WTC11 (cell line): ENCODE results near the gene CCDC24. TPM values are rescaled to one million over a fixed set of nuclear protein-coding genes. Genes with fewer than 3 reads are reported as not detected.

Source experiments
- ATAC-seq: fragments of 200-7000 bp; cut with Tn5 transposase; 2 replicates; pipeline ENCODE4 v1.10.0; 2021; ENCODE audit warnings: mild to moderate bottlenecking, moderate library complexity
- CTCF ChIA-PET: fragments of 300-600 bp; sonication (Branson Sonifier 250); formaldehyde crosslinking; loops from one replicate; lab custom pipeline; 2021; ENCODE audit warnings: antibody characterized with exemption; lab: Charles Lee
- POLR2A ChIA-PET: fragments of 350-600 bp; sonication (Branson Sonifier 250); formaldehyde crosslinking; loops from one replicate; lab custom pipeline; 2021; ENCODE audit warnings: antibody characterized with exemption; lab: Charles Lee
- DNase-seq: peaks from one replicate; pipeline ENCODE4 v3.0.0; 2021; ENCODE audit warnings: low spot score
- H3K27ac Mint-ChIP-seq: 2 replicates; pipeline ENCODE4 v1.8.0; 2021; ENCODE audit warnings: mixed read lengths
- H3K27me3 Mint-ChIP-seq: 2 replicates; pipeline ENCODE4 v1.8.0; 2021; ENCODE audit warnings: low read depth, mild to moderate bottlenecking, moderate library complexity, mixed read lengths
- H3K36me3 Mint-ChIP-seq: 2 replicates; pipeline ENCODE4 v1.8.0; 2021; ENCODE audit warnings: mixed read lengths
- H3K4me1 Mint-ChIP-seq: 2 replicates; pipeline ENCODE4 v1.8.0; 2022; ENCODE audit warnings: mixed read lengths
- H3K4me3 Mint-ChIP-seq: 2 replicates; pipeline ENCODE4 v1.8.0; 2021; ENCODE audit warnings: mild to moderate bottlenecking, moderate library complexity, mixed read lengths
- H3K9me3 Mint-ChIP-seq: 2 replicates; pipeline ENCODE4 v1.8.0; 2021; ENCODE audit warnings: mixed read lengths
- ATF1 ChIP-seq: sonication (generic); formaldehyde crosslinking; IDR thresholded peaks from 2 replicates; pipeline ENCODE4 v1.8.1; 2023; ENCODE audit warnings: mild to moderate bottlenecking, moderate library complexity, missing genetic modification reagents
- CBFB ChIP-seq: sonication (generic); formaldehyde crosslinking; IDR thresholded peaks from 2 replicates; pipeline ENCODE4 v1.8.1; 2022; ENCODE audit warnings: mild to moderate bottlenecking, low read depth, missing genetic modification reagents
- HMGA2 ChIP-seq: fragments of 250-450 bp; sonication (Bioruptor Pico); IDR thresholded peaks from 2 replicates; pipeline ENCODE4 v1.4.0; 2021; ENCODE audit warnings: mild to moderate bottlenecking, moderate library complexity
- NR3C1 ChIP-seq: sonication (generic); formaldehyde crosslinking; conservative IDR thresholded peaks from 2 replicates; pipeline ENCODE4 v1.8.1; 2023; ENCODE audit warnings: low read depth, mild to moderate bottlenecking, missing genetic modification reagents
- RORB ChIP-seq: fragments of 250-450 bp; sonication (Bioruptor Pico); IDR thresholded peaks from 2 replicates; pipeline ENCODE4 v1.9.0; 2021; ENCODE audit warnings: mild to moderate bottlenecking
- SMAD3 ChIP-seq: sonication (generic); formaldehyde crosslinking; IDR thresholded peaks from 2 replicates; pipeline ENCODE4 v1.8.0; 2022; ENCODE audit warnings: missing genetic modification reagents, mild to moderate bottlenecking, borderline replicate concordance
- ZNF121 ChIP-seq: sonication (generic); formaldehyde crosslinking; IDR thresholded peaks from 2 replicates; pipeline ENCODE4 v1.8.0; 2023; ENCODE audit warnings: missing genetic modification reagents
- ZNF138 ChIP-seq: sonication (generic); formaldehyde crosslinking; conservative IDR thresholded peaks from 2 replicates; pipeline ENCODE4 v1.8.1; 2022; ENCODE audit warnings: mild to moderate bottlenecking, moderate library complexity, missing genetic modification reagents
- ZNF396 ChIP-seq: fragments of 250-450 bp; sonication (Bioruptor Pico); IDR thresholded peaks from 2 replicates; pipeline ENCODE4 v1.8.0; 2021; ENCODE audit warnings: mild to moderate bottlenecking, moderate library complexity, borderline replicate concordance
- total RNA-seq: library from RNA; stranded (reverse); gene quantifications from 3 replicates; pipeline ENCODE4 v1.2.3, GENCODE V29; 2021
- TF ChIP-seq, protein P1 (sequence below): sonication (generic); formaldehyde crosslinking; IDR thresholded peaks from 2 replicates; pipeline ENCODE4 v1.8.0; 2023; ENCODE audit warnings: missing genetic modification reagents
- TF ChIP-seq, protein P2 (sequence below): fragments of 250-450 bp; sonication (Bioruptor Pico); IDR thresholded peaks from 2 replicates; pipeline ENCODE4 v1.9.0; 2021; ENCODE audit warnings: mild to moderate bottlenecking
- TF ChIP-seq, protein P3 (sequence below): sonication (generic); formaldehyde crosslinking; IDR thresholded peaks from 2 replicates; pipeline ENCODE4 v1.8.0; 2022; ENCODE audit warnings: mild to moderate bottlenecking, missing genetic modification reagents
- TF ChIP-seq, protein P4 (sequence below): sonication (generic); formaldehyde crosslinking; IDR thresholded peaks from 2 replicates; pipeline ENCODE4 v1.8.1; 2023; ENCODE audit warnings: mild to moderate bottlenecking, missing genetic modification reagents, moderate library complexity
- TF ChIP-seq, protein P5 (sequence below): fragments of 250-450 bp; sonication (Bioruptor Pico); IDR thresholded peaks from 2 replicates; pipeline ENCODE4 v2.1.2; 2022; ENCODE audit warnings: mild to moderate bottlenecking, moderate library complexity
- TF ChIP-seq, protein P6 (sequence below): sonication (generic); formaldehyde crosslinking; IDR thresholded peaks from 2 replicates; pipeline ENCODE4 v1.8.1; 2022; ENCODE audit warnings: low read depth, mild to moderate bottlenecking, moderate library complexity, missing genetic modification reagents, borderline replicate concordance
- TF ChIP-seq, protein P7 (sequence below): sonication (generic); formaldehyde crosslinking; IDR thresholded peaks from 2 replicates; pipeline ENCODE4 v1.8.0; 2023; ENCODE audit warnings: missing genetic modification reagents, mild to moderate bottlenecking, borderline replicate concordance
- TF ChIP-seq, protein P8 (sequence below): fragments of 250-450 bp; sonication (Bioruptor Pico); IDR thresholded peaks from 2 replicates; pipeline ENCODE4 v1.9.0; 2021; ENCODE audit warnings: mild to moderate bottlenecking

The CCDC24 gene
- total RNA-seq, 1 experiment from 2014 or later = 12.1 TPM

DNA sequence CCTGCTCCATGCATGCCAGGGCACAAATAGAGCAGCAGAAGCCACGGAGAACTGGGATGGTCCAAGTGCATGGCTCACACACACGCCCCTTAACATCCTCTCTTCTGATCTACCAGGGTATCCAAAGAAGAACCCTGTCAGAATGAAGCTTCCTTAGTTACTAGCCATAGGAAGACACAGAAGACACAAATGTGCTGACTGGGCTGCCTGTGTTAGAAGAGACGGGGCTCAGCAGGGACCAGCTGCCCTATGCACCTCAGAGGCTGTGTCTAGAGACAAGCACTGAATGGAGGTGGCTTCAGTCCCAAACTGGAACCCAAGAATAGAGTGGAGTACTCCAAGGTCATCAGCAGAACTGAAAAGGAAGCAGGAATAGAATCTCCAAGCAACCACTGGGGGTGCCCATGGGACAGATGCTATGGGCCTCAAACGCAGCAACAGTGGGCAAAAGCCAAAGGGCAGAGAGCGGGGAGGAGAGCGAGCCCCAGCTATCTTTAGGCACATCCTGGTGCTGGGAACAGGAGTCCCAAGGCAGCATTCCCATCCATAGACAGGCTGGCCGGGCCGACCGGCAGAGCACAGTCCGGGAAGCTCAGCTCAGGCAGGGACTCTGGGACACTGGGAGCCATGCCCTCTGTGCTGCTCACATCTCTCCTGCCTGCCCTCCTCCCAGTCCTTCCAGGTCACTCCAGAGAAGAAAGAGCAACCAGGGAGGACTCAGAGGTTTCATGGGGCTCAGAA is 30.4 kb downstream of the CCDC24 start:
- ChIA-PET POLR2A (no interaction called here), CTCF (interaction anchor here (0.6 to 2.5 kb wide), 7 partner anchors 11 to 87 kb away, joined by 3 to 12 read pairs (median 5); no protein-coding TSS in a partner anchor)
- Mint-ChIP-seq H3K36me3 (0 out of 2 replicates have a peak, but pooled peaks cover 4% of the 10 kb centered on the region), H3K27me3 (no peaks in the 10 kb centered on the region), H3K4me1 (peaks cover 10% of the 10 kb centered on the region), H3K27ac (no peak overlapping the region), H3K9me3 (no peaks in the 10 kb centered on the region)
- DNase-seq = no peak
- no peak; the same call in 1 of the 2 replicates for ATAC-seq
- TF ChIP-seq, protein P1, sequence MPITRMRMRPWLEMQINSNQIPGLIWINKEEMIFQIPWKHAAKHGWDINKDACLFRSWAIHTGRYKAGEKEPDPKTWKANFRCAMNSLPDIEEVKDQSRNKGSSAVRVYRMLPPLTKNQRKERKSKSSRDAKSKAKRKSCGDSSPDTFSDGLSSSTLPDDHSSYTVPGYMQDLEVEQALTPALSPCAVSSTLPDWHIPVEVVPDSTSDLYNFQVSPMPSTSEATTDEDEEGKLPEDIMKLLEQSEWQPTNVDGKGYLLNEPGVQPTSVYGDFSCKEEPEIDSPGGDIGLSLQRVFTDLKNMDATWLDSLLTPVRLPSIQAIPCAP (CRISPR knock-in tag) = no peak
- TF ChIP-seq ZNF121 (no peak), CBFB (CRISPR knock-in tag) (no peak), ZNF138 (CRISPR knock-in tag) (no peak)
- TF ChIP-seq, protein P2, sequence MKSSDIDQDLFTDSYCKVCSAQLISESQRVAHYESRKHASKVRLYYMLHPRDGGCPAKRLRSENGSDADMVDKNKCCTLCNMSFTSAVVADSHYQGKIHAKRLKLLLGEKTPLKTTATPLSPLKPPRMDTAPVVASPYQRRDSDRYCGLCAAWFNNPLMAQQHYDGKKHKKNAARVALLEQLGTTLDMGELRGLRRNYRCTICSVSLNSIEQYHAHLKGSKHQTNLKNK (CRISPR knock-in tag) = no peak
- TF ChIP-seq, all 79 proteins: peak for 0
- H3K4me3 Mint-ChIP-seq = no peak overlapping the region

DNA sequence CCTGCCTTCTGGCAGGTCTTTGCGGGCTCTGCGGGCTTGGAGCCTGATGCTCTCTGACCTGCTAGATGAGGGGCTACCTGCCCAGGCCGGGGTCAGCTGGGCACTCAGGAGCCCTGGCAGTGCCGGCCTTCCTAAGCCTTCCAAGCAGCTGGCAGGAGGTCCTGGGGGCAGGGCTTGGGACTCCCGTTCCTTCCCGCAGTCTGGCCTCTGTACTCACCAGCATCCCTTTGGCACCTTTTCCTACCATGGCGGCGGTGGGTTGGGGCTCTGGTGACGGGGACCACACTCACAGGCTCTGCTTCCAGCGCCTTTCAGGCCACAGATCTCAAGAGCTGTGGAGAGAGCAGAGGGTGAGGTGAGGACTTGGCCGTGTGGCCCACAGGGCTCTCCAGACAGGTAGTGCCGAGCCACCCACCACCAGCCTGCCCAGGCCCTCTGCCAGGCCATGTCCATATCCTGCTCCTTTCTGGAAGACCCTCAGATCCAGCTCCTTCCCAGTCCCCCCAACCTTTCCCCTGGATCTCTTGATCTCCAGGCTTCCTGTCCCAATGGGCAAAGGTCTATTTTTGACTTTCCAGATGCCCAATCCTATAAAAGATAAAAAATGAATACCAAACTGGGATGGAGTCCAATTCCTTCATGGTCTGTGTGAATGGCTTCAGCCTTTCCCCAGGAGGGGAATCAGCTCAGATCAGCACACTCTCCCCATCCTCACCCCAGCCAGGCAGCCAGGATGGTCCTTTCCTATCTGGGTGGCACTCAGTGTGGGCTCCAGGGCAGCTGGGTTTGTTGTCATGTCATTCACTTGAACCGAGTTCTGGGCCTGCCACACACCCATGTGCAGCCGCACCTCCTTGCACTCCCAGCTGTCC is 32.9 kb downstream of the CCDC24 start:
- H3K27me3 Mint-ChIP-seq = no peaks in the 10 kb centered on the region
- no peak overlapping the region for H3K27ac Mint-ChIP-seq
- ChIA-PET CTCF (interaction anchor here (1.2 kb wide), 2 partner anchors 12 to 19 kb away, joined by 4 to 5 read pairs; no protein-coding TSS in a partner anchor), POLR2A (no interaction called here)
- no peak overlapping the region for H3K4me3 Mint-ChIP-seq
- no peak for ATAC-seq
- H3K4me1 Mint-ChIP-seq = peaks cover 22% of the 10 kb centered on the region
- H3K9me3 Mint-ChIP-seq = no peaks in the 10 kb centered on the region
- no peak for DNase-seq
- H3K36me3 Mint-ChIP-seq = 0 out of 2 replicates have a peak, but pooled peaks cover 4% of the 10 kb centered on the region
- TF ChIP-seq, protein P3, sequence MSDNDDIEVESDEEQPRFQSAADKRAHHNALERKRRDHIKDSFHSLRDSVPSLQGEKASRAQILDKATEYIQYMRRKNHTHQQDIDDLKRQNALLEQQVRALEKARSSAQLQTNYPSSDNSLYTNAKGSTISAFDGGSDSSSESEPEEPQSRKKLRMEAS (CRISPR knock-in tag) = no peak
- TF ChIP-seq RORB = no peak
- TF ChIP-seq, protein P4, sequence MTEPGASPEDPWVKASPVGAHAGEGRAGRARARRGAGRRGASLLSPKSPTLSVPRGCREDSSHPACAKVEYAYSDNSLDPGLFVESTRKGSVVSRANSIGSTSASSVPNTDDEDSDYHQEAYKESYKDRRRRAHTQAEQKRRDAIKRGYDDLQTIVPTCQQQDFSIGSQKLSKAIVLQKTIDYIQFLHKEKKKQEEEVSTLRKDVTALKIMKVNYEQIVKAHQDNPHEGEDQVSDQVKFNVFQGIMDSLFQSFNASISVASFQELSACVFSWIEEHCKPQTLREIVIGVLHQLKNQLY (CRISPR knock-in tag) = no peak
- TF ChIP-seq, protein P1 (CRISPR knock-in tag) = no peak
- no peak for TF ChIP-seq HMGA2 (CRISPR knock-in tag)
- TF ChIP-seq, protein P5, sequence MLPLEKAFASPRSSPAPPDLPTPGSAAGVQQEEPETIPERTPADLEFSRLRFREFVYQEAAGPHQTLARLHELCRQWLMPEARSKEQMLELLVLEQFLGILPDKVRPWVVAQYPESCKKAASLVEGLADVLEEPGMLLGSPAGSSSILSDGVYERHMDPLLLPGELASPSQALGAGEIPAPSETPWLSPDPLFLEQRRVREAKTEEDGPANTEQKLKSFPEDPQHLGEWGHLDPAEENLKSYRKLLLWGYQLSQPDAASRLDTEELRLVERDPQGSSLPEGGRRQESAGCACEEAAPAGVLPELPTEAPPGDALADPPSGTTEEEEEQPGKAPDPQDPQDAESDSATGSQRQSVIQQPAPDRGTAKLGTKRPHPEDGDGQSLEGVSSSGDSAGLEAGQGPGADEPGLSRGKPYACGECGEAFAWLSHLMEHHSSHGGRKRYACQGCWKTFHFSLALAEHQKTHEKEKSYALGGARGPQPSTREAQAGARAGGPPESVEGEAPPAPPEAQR (CRISPR knock-in tag) = no peak
- no peak for TF ChIP-seq CBFB (CRISPR knock-in tag)
- TF ChIP-seq, protein P6, sequence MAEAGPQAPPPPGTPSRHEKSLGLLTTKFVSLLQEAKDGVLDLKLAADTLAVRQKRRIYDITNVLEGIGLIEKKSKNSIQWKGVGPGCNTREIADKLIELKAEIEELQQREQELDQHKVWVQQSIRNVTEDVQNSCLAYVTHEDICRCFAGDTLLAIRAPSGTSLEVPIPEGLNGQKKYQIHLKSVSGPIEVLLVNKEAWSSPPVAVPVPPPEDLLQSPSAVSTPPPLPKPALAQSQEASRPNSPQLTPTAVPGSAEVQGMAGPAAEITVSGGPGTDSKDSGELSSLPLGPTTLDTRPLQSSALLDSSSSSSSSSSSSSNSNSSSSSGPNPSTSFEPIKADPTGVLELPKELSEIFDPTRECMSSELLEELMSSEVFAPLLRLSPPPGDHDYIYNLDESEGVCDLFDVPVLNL (CRISPR knock-in tag) = no peak
- TF ChIP-seq ATF1 (CRISPR knock-in tag) = no peak
- TF ChIP-seq, protein P7, sequence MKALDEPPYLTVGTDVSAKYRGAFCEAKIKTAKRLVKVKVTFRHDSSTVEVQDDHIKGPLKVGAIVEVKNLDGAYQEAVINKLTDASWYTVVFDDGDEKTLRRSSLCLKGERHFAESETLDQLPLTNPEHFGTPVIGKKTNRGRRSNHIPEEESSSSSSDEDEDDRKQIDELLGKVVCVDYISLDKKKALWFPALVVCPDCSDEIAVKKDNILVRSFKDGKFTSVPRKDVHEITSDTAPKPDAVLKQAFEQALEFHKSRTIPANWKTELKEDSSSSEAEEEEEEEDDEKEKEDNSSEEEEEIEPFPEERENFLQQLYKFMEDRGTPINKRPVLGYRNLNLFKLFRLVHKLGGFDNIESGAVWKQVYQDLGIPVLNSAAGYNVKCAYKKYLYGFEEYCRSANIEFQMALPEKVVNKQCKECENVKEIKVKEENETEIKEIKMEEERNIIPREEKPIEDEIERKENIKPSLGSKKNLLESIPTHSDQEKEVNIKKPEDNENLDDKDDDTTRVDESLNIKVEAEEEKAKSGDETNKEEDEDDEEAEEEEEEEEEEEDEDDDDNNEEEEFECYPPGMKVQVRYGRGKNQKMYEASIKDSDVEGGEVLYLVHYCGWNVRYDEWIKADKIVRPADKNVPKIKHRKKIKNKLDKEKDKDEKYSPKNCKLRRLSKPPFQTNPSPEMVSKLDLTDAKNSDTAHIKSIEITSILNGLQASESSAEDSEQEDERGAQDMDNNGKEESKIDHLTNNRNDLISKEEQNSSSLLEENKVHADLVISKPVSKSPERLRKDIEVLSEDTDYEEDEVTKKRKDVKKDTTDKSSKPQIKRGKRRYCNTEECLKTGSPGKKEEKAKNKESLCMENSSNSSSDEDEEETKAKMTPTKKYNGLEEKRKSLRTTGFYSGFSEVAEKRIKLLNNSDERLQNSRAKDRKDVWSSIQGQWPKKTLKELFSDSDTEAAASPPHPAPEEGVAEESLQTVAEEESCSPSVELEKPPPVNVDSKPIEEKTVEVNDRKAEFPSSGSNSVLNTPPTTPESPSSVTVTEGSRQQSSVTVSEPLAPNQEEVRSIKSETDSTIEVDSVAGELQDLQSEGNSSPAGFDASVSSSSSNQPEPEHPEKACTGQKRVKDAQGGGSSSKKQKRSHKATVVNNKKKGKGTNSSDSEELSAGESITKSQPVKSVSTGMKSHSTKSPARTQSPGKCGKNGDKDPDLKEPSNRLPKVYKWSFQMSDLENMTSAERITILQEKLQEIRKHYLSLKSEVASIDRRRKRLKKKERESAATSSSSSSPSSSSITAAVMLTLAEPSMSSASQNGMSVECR = no peak
- TF ChIP-seq ZNF396 = no peak
- TF ChIP-seq, protein P8, sequence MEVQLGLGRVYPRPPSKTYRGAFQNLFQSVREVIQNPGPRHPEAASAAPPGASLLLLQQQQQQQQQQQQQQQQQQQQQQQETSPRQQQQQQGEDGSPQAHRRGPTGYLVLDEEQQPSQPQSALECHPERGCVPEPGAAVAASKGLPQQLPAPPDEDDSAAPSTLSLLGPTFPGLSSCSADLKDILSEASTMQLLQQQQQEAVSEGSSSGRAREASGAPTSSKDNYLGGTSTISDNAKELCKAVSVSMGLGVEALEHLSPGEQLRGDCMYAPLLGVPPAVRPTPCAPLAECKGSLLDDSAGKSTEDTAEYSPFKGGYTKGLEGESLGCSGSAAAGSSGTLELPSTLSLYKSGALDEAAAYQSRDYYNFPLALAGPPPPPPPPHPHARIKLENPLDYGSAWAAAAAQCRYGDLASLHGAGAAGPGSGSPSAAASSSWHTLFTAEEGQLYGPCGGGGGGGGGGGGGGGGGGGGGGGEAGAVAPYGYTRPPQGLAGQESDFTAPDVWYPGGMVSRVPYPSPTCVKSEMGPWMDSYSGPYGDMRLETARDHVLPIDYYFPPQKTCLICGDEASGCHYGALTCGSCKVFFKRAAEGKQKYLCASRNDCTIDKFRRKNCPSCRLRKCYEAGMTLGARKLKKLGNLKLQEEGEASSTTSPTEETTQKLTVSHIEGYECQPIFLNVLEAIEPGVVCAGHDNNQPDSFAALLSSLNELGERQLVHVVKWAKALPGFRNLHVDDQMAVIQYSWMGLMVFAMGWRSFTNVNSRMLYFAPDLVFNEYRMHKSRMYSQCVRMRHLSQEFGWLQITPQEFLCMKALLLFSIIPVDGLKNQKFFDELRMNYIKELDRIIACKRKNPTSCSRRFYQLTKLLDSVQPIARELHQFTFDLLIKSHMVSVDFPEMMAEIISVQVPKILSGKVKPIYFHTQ (CRISPR knock-in tag) = no peak
- TF ChIP-seq NR3C1 (CRISPR knock-in tag) = no peak
- TF ChIP-seq SMAD3 (CRISPR knock-in tag) = no peak
